ENCODE results near the gene SYNDIG1. TPM values are rescaled to one million over a fixed set of nuclear protein-coding genes. Genes with fewer than 3 reads are reported as not detected.
"Not testable (repeated sequence)": the region's sequence is repeated elsewhere in the genome, so short reads cannot be mapped to it uniquely, and the experiment has no call there.

The SYNDIG1 gene
- polyA plus RNA-seq, 1 donor from 2014 or later: 0.22 TPM

- Histone ChIP-seq H4K20me1 (ENCODE audit: insufficient read depth) (no peaks in the 10 kb centered on the region), H3K4me3 (ENCODE audit: low read length) (no peak overlapping the region), H3F3A (ENCODE audit: insufficient read depth, low read length, poor library complexity, severe bottlenecking) (no peaks in the 10 kb centered on the region), H3K9me3 (ENCODE audit: low read length) (no peaks in the 10 kb centered on the region), H3K27me3 (ENCODE audit: insufficient read depth, low read depth, low read length) (no peaks in the 10 kb centered on the region), H3K9me2 (ENCODE audit: insufficient read depth, low read length) (no peaks in the 10 kb centered on the region), H3K36me3 (ENCODE audit: insufficient read depth, low read length) (no peaks in the 10 kb centered on the region), H3K4me2 (ENCODE audit: low read length) (no peak overlapping the region), H3K27ac (ENCODE audit: low read length) (no peak overlapping the region), H3K9ac (ENCODE audit: low read length) (no peak overlapping the region), H2AFZ (ENCODE audit: low read depth, low read length) (no peak overlapping the region), H3K79me2 (replicated peaks; ENCODE audit: insufficient read depth, low read length) (no peaks in the 10 kb centered on the region)
- TF ChIP-seq TAF1 (IDR thresholded peaks at IDR 0.05; ENCODE audit: low read depth) (no peak), RAD21 (conservative IDR thresholded peaks at IDR 0.05) (no peak), SMC3 (conservative IDR thresholded peaks at IDR 0.05; ENCODE audit: poor library complexity) (no peak), EZH2 (IDR thresholded peaks at IDR 0.05; ENCODE audit: borderline replicate concordance, insufficient read depth, low read length, poor library complexity, severe bottlenecking) (no peak), POLR2AphosphoS5 (IDR thresholded peaks at IDR 0.05) (no peak), REST (IDR thresholded peaks at IDR 0.05; ENCODE audit: borderline replicate concordance) (no peak), MXI1 (conservative IDR thresholded peaks at IDR 0.05; ENCODE audit: poor library complexity, severe bottlenecking) (no peak), EP300 (conservative IDR thresholded peaks at IDR 0.05; ENCODE audit: poor library complexity, severe bottlenecking) (no peak), CTCF (IDR thresholded peaks at IDR 0.05; ENCODE audit: poor library complexity, severe bottlenecking) (no peak)
These were observed 37.9 kb downstream of the SYNDIG1 start for GRCh38 chr20:24507182-24507853.

GRCh38 chr20:24512441-24512840 lies 43.0 kb downstream of the SYNDIG1 start:
- not testable (repeated sequence) for H3K36me3 ChIP-seq (ENCODE audit: insufficient read depth, low read length); H3F3A ChIP-seq (ENCODE audit: insufficient read depth, low read length, poor library complexity, severe bottlenecking); H3K79me2 ChIP-seq (replicated peaks; ENCODE audit: insufficient read depth, low read length); H3K9ac ChIP-seq (ENCODE audit: low read length); H3K27me3 ChIP-seq (ENCODE audit: insufficient read depth, low read depth, low read length); H2AFZ ChIP-seq (ENCODE audit: low read depth, low read length); H3K4me3 ChIP-seq (ENCODE audit: low read length); H3K27ac ChIP-seq (ENCODE audit: low read length); H3K4me2 ChIP-seq (ENCODE audit: low read length); H3K9me2 ChIP-seq (ENCODE audit: insufficient read depth, low read length); H4K20me1 ChIP-seq (ENCODE audit: insufficient read depth); H3K9me3 ChIP-seq (ENCODE audit: low read length)
